ENCODE data around the gene ZNF563. TPM values are rescaled to one million over a fixed set of nuclear protein-coding genes. Genes with fewer than 3 reads are reported as not detected.

Gene ZNF563
- total RNA-seq, 1 experiment from 2014 or later = 0.26 TPM

DNA sequence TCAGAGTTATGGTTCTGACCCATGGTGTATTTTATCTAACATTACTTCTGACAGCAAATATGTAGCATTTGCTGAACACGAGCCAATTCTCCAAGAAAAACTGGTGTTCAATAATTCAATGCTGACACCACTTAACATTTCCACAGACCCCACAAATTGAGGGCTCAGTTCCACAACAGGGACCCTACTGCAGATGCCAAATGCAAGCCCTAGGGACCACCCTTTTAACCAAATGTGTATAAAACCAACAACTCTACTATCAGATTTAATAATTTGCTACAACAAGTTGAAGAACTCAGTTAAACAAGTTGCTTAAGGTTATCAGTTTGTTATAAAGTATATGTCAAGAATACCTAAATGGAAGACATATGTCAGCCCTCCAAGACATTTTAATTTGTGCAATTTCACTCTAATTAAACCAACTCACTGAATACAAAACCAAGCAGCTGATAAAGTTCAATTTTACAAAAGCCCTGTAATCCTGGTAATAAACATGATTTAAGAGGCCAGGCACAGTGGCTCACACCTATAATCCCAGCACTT, 45.4 kb downstream of the ZNF563 start:
- intact Hi-C loops (cut with micrococcal nuclease; ENCODE audit: unreplicated experiment) = no loop called here
- H3K9me3 ChIP-seq (ENCODE audit: low read depth, low read length, poor library complexity, severe bottlenecking) = no peaks in the 10 kb centered on the region
- TF ChIP-seq, protein P1, sequence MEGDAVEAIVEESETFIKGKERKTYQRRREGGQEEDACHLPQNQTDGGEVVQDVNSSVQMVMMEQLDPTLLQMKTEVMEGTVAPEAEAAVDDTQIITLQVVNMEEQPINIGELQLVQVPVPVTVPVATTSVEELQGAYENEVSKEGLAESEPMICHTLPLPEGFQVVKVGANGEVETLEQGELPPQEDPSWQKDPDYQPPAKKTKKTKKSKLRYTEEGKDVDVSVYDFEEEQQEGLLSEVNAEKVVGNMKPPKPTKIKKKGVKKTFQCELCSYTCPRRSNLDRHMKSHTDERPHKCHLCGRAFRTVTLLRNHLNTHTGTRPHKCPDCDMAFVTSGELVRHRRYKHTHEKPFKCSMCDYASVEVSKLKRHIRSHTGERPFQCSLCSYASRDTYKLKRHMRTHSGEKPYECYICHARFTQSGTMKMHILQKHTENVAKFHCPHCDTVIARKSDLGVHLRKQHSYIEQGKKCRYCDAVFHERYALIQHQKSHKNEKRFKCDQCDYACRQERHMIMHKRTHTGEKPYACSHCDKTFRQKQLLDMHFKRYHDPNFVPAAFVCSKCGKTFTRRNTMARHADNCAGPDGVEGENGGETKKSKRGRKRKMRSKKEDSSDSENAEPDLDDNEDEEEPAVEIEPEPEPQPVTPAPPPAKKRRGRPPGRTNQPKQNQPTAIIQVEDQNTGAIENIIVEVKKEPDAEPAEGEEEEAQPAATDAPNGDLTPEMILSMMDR (conservative IDR thresholded peaks at IDR 0.05; ENCODE audit: low read depth, low read length) = no peak
- no peak for TF ChIP-seq EZH2 (IDR thresholded peaks at IDR 0.05; ENCODE audit: borderline replicate concordance, low read depth, low read length, poor library complexity, severe bottlenecking)
- no peak for DNase-seq (ENCODE audit: low spot score)
- H3K27me3 ChIP-seq (replicated peaks; ENCODE audit: insufficient read depth, low read depth, low read length, poor library complexity) = no peaks in the 10 kb centered on the region
- H3K4me1 ChIP-seq (ENCODE audit: insufficient read depth, low read length, poor library complexity, severe bottlenecking) = no peaks in the 10 kb centered on the region
- H3K4me3 ChIP-seq (ENCODE audit: low read depth, low read length, poor library complexity, severe bottlenecking) = no peak overlapping the region
- no peak overlapping the region for H3K27ac ChIP-seq (ENCODE audit: low read depth, low read length, poor library complexity, severe bottlenecking)
- H3K36me3 ChIP-seq (ENCODE audit: insufficient read depth, low read length, poor library complexity, severe bottlenecking) = no peaks in the 10 kb centered on the region
- ChIA-PET POLR2A (ENCODE audit: low non-redundant PET) (no interaction called here), CTCF (no interaction called here)
- no TSS peak for BruUV-seq (replicated peaks)

DNA sequence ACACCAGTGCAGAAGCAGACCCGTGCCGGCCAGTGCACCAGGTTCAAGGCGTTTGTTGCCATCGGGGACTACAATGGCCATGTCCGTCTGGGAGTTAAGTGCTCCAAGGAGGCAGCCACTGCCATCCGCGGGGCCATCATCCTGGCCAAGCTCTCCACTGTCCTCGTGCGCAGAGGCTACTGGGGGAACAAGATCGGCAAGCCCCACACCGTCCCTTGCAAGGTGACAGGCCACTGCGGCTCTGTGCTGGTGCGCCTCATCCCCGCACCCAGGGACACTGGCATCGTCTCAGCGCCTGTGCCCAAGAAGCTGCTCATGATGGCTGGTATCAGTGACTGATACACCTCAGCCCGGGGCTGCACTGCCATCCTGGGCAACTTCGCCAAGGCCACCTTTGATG, 48.8 kb downstream of the ZNF563 start:
- Histone ChIP-seq H3K27ac (ENCODE audit: low read depth, low read length, poor library complexity, severe bottlenecking) (no peak overlapping the region), H3K4me3 (ENCODE audit: low read depth, low read length, poor library complexity, severe bottlenecking) (no peak overlapping the region), H3K36me3 (ENCODE audit: insufficient read depth, low read length, poor library complexity, severe bottlenecking) (no peaks in the 10 kb centered on the region), H3K4me1 (ENCODE audit: insufficient read depth, low read length, poor library complexity, severe bottlenecking) (no peaks in the 10 kb centered on the region), H3K9me3 (ENCODE audit: low read depth, low read length, poor library complexity, severe bottlenecking) (no peaks in the 10 kb centered on the region), H3K27me3 (replicated peaks; ENCODE audit: insufficient read depth, low read depth, low read length, poor library complexity) (no peaks in the 10 kb centered on the region)
- ChIA-PET POLR2A (ENCODE audit: low non-redundant PET) (no interaction called here), CTCF (no interaction called here)
- no peak for DNase-seq (ENCODE audit: low spot score)
- BruUV-seq (replicated peaks) = no TSS peak
- TF ChIP-seq, protein P1 (conservative IDR thresholded peaks at IDR 0.05; ENCODE audit: low read depth, low read length) = no peak
- TF ChIP-seq EZH2 (IDR thresholded peaks at IDR 0.05; ENCODE audit: borderline replicate concordance, low read depth, low read length, poor library complexity, severe bottlenecking) = no peak
- intact Hi-C loops (cut with micrococcal nuclease; ENCODE audit: unreplicated experiment) = no loop called here

DNA sequence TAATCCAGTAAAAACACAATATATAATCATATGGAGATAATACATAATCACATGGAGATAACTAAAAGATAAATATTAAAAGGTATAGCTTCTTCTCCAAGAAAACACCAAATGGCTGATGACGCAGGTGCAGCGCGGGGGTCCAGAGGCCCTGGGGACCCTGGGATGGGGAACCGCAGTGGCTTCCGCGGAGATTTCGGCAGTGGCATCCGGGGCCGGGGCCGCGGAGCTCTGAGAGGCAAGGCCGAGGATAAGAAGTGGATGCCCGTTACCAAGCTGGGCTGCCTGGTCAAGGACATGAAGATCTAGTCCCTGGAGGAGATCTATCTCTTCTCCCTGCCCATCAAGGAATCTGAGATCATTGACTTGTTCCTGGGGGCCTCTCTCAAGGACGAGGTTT, 49.2 kb downstream of the ZNF563 start:
- Histone ChIP-seq H3K27ac (ENCODE audit: low read depth, low read length, poor library complexity, severe bottlenecking) (no peak overlapping the region), H3K4me1 (ENCODE audit: insufficient read depth, low read length, poor library complexity, severe bottlenecking) (no peaks in the 10 kb centered on the region), H3K9me3 (ENCODE audit: low read depth, low read length, poor library complexity, severe bottlenecking) (no peaks in the 10 kb centered on the region), H3K27me3 (replicated peaks; ENCODE audit: insufficient read depth, low read depth, low read length, poor library complexity) (no peaks in the 10 kb centered on the region), H3K36me3 (ENCODE audit: insufficient read depth, low read length, poor library complexity, severe bottlenecking) (no peaks in the 10 kb centered on the region), H3K4me3 (ENCODE audit: low read depth, low read length, poor library complexity, severe bottlenecking) (no peak overlapping the region)
- no peak for DNase-seq (ENCODE audit: low spot score)
- POLR2A ChIA-PET (ENCODE audit: low non-redundant PET) = interaction anchor here (0.5 kb wide), 1 partner anchor 139 kb away, joined by 10 read pairs; no protein-coding TSS in a partner anchor
- no peak for TF ChIP-seq EZH2 (IDR thresholded peaks at IDR 0.05; ENCODE audit: borderline replicate concordance, low read depth, low read length, poor library complexity, severe bottlenecking)
- TF ChIP-seq, protein P1 (conservative IDR thresholded peaks at IDR 0.05; ENCODE audit: low read depth, low read length) = no peak
- intact Hi-C loops (cut with micrococcal nuclease; ENCODE audit: unreplicated experiment) = no loop called here
- CTCF ChIA-PET = no interaction called here
- no TSS peak for BruUV-seq (replicated peaks)
